HEK293T (cell line): ENCODE data around the gene NINL.

Experiments
- CTCF ChIA-PET: fragments of 350-600 bp; formaldehyde crosslinking; extraction: SDS; loops from one replicate; lab custom pipeline; 2021; ENCODE audit warnings: antibody characterized with exemption, inconsistent platforms; lab: Yijun Ruan, JAX
- POLR2A ChIA-PET: fragments of 350-600 bp; formaldehyde crosslinking; extraction: SDS; loops from one replicate; lab custom pipeline; 2020; ENCODE audit warnings: antibody characterized with exemption, inconsistent platforms; lab: Yijun Ruan, JAX
- DNase-seq: peaks from one replicate; pipeline ENCODE4 v3.0.0; 2012; ENCODE audit warnings: mixed read lengths; ENCODE audit errors: extremely low spot score
- ARNT ChIP-seq: fragments of 450-650 bp; IDR thresholded peaks from 2 replicates; pipeline ENCODE4 v1.6.1; 2017; ENCODE audit warnings: mild to moderate bottlenecking
- BHLHE40 ChIP-seq: fragments of 450-650 bp; IDR thresholded peaks from 2 replicates; pipeline ENCODE4 v1.6.1; 2016; ENCODE audit warnings: mild to moderate bottlenecking, moderate library complexity, borderline replicate concordance
- CTBP1 ChIP-seq: fragments of 450-650 bp; IDR thresholded peaks from 2 replicates; pipeline ENCODE4 v1.6.1; 2016; ENCODE audit warnings: borderline replicate concordance
- ELF4 ChIP-seq: fragments of 450-650 bp; IDR thresholded peaks from 2 replicates; pipeline ENCODE4 v1.6.1; 2017; ENCODE audit warnings: antibody characterized with exemption
- FOXA1 ChIP-seq: fragments of 450-650 bp; IDR thresholded peaks from 2 replicates; pipeline ENCODE4 v1.6.1; 2016; ENCODE audit warnings: mild to moderate bottlenecking
- FOXK2 ChIP-seq: fragments of 450-650 bp; IDR thresholded peaks from 2 replicates; pipeline ENCODE4 v1.6.1; 2016; ENCODE audit warnings: mild to moderate bottlenecking
- FOXM1 ChIP-seq: fragments of 450-650 bp; IDR thresholded peaks from 2 replicates; pipeline ENCODE4 v1.6.1; 2017; ENCODE audit warnings: mild to moderate bottlenecking, borderline replicate concordance
- HDGF ChIP-seq: fragments of 450-650 bp; IDR thresholded peaks from 2 replicates; pipeline ENCODE4 v1.6.1; 2017; ENCODE audit warnings: antibody characterized with exemption, borderline replicate concordance
- L3MBTL2 ChIP-seq: fragments of 450-650 bp; conservative IDR thresholded peaks from 2 replicates; pipeline ENCODE4 v1.6.1; 2016; ENCODE audit warnings: mild to moderate bottlenecking
- LEF1 ChIP-seq: fragments of 450-650 bp; IDR thresholded peaks from 2 replicates; pipeline ENCODE4 v1.6.1; 2017; ENCODE audit warnings: mild to moderate bottlenecking, borderline replicate concordance
- NFRKB ChIP-seq: fragments of 450-650 bp; IDR thresholded peaks from 2 replicates; pipeline ENCODE4 v1.6.1; 2016; ENCODE audit warnings: mild to moderate bottlenecking, moderate library complexity
- SP1 ChIP-seq: fragments of 450-650 bp; IDR thresholded peaks from 2 replicates; pipeline ENCODE4 v1.6.1; 2017
- SUZ12 ChIP-seq: fragments of 450-650 bp; IDR thresholded peaks from 2 replicates; pipeline ENCODE4 v1.6.1; 2016; ENCODE audit warnings: mild to moderate bottlenecking
- TARDBP ChIP-seq: fragments of 450-650 bp; IDR thresholded peaks from 2 replicates; pipeline ENCODE4 v1.6.1; 2016
- ZNF384 ChIP-seq: fragments of 450-650 bp; IDR thresholded peaks from 2 replicates; pipeline ENCODE4 v1.6.1; 2016
- TF ChIP-seq, protein P1 (sequence below): fragments of 450-650 bp; IDR thresholded peaks from 2 replicates; pipeline ENCODE4 v1.6.1; 2016

The NINL gene

GRCh38 chr20:25541676-25542075, 43.7 kb downstream of the NINL start:
- CTCF ChIA-PET, result no interaction called here
- TF ChIP-seq LEF1, result no peak
- TF ChIP-seq SUZ12, result no peak
- TF ChIP-seq HDGF, result no peak
- no peak for TF ChIP-seq BHLHE40
- TF ChIP-seq FOXA1, result no peak
- no peak for TF ChIP-seq ARNT
- TF ChIP-seq, protein P1, sequence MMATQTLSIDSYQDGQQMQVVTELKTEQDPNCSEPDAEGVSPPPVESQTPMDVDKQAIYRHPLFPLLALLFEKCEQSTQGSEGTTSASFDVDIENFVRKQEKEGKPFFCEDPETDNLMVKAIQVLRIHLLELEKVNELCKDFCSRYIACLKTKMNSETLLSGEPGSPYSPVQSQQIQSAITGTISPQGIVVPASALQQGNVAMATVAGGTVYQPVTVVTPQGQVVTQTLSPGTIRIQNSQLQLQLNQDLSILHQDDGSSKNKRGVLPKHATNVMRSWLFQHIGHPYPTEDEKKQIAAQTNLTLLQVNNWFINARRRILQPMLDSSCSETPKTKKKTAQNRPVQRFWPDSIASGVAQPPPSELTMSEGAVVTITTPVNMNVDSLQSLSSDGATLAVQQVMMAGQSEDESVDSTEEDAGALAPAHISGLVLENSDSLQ, result no peak
- TF ChIP-seq CTBP1, result no peak
- TF ChIP-seq SP1, result no peak
- no peak for TF ChIP-seq ELF4
- TF ChIP-seq FOXK2, result no peak
- no peak for TF ChIP-seq TARDBP
- no peak for TF ChIP-seq FOXM1
- DNase-seq, result no peak
- POLR2A ChIA-PET, result interaction anchor here (1.0 to 1.4 kb wide), 2 partner anchors 134 to 291 kb away, joined by 3 to 6 read pairs; partner anchors contain the start of gene GINS1

GRCh38 chr20:25539742-25540672, 45.3 kb downstream of the NINL start:
- CTCF ChIA-PET, result interaction anchor here (1.5 kb wide), 1 partner anchor 109 kb away, joined by 3 read pairs; no protein-coding TSS in a partner anchor
- POLR2A ChIA-PET, result no interaction called here
- no peak for TF ChIP-seq ZNF384
- no peak for TF ChIP-seq SUZ12
- no peak for TF ChIP-seq LEF1
- TF ChIP-seq ARNT, result no peak
- TF ChIP-seq FOXK2, result no peak
- no peak for TF ChIP-seq SP1
- TF ChIP-seq, protein P1, result no peak
- TF ChIP-seq FOXM1, result no peak
- TF ChIP-seq ELF4, result no peak
- TF ChIP-seq CTBP1, result no peak
- no peak for TF ChIP-seq TARDBP
- no peak for TF ChIP-seq NFRKB
- no peak for TF ChIP-seq FOXA1
- no peak for DNase-seq

DNA sequence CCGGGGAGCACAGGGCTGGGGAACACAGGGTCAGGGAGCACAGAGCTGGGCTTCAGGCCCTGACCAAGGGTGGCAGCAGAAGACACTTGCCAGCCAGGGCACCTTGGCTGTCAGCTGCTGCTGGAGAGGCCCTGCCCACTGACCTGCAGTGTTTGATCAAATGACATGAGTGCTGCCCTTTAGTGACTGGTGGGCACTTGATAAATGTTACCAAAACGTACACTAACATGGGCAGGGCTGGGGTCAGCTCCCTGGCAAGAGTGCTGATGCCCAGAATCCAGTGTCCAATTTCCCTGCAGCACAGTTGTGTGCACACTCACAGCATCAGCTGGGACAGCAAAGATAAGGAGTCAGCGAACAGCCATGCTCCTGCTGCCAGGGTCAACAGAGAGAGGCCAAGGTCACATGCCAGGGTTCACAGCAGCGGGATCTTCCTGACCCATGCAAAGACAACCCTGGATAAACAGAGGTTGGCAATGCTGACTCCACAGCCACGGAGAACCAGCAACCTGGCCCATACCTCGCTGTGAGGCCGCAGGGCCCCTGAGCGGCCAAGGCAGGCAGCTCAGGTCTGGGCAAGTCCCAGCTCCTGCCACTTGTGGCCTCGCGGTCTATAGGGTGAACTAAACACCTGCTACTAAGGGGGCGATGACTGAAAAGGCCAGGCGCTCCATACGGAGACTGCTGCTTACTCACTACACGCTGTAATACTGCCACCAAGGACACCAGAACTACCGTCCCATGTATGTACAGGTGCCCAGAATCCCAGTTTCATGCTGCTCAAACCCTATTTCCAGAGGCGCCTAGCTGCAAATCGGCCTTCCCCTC, 46.3 kb downstream of the NINL start:
- ChIA-PET CTCF (interaction anchor here (1.5 kb wide), 1 partner anchor 108 kb away, joined by 3 read pairs; no protein-coding TSS in a partner anchor), POLR2A (no interaction called here)
- no peak for TF ChIP-seq CTBP1
- TF ChIP-seq, protein P1, result no peak
- TF ChIP-seq FOXK2, result no peak
- no peak for DNase-seq

DNA sequence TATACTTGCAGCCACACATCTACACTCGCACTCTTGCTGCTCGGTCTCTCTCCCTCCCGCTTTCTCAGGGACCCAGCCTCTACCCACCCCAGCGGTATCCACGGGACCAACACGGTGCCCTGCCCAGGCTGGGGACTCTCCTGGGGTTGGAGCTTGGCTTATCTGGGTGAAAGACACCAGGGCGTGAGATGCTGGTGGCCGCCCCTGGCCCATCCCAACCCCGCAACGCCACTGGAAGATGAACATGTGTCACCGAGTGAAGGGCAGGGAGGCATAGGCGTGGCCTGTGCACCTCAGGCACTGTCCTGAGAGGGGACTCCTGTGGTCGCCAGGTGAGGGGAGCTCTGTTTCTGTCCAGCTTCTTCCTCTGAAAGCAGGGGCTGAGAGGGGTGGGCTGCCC, 47.4 kb downstream of the NINL start:
- POLR2A ChIA-PET, result no interaction called here
- TF ChIP-seq FOXK2 (no peak), FOXA1 (no peak), BHLHE40 (no peak), CTBP1 (no peak), TARDBP (no peak), L3MBTL2 (no peak), HDGF (no peak), FOXM1 (no peak), SP1 (no peak), ZNF384 (no peak), SUZ12 (no peak), NFRKB (no peak), ARNT (no peak), LEF1 (no peak), ELF4 (no peak)
- TF ChIP-seq, protein P1, result no peak

DNA sequence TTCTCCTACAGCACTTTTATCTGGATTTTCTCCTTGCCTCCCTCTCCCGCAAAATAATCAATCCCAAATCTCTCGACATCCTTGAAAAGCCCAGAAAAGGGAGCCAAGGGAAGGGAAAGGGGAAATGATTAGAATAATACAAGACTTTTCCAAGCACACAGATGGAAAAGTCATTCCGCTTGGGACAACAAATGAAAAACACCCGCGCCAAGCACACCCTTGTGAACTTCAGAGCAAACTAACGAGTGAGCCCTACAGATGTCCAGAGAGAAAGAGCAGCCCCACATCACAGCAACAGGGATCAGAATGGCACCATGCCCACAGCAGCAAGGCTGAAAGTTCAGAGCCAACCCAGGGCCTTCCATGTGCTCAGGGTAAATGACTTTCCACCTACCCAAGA, 49.6 kb downstream of the NINL start:
- ChIA-PET POLR2A (no interaction called here), CTCF (no interaction called here)
- TF ChIP-seq LEF1, result no peak
- TF ChIP-seq ZNF384, result no peak
- TF ChIP-seq BHLHE40, result no peak
- no peak for TF ChIP-seq TARDBP
- TF ChIP-seq, protein P1, result no peak
- TF ChIP-seq ELF4, result no peak
- no peak for TF ChIP-seq ARNT
- no peak for TF ChIP-seq FOXM1
- no peak for TF ChIP-seq FOXA1
- TF ChIP-seq NFRKB, result no peak
- no peak for TF ChIP-seq L3MBTL2
- no peak for TF ChIP-seq SP1
- TF ChIP-seq FOXK2, result no peak
- no peak for TF ChIP-seq CTBP1
- no peak for TF ChIP-seq SUZ12
- no peak for TF ChIP-seq HDGF
- DNase-seq, result no peak

More for the DNA sequence above, 47.4 kb downstream of the NINL start:
- CTCF ChIA-PET, result no interaction called here
- DNase-seq, result no peak
